A172 (cell line): ENCODE data around the gene HMCN2. TPM values are rescaled to one million over a fixed set of nuclear protein-coding genes. Genes with fewer than 3 reads are reported as not detected.
A peak's percentile ranks its signal among the peaks of the same experiment; 100 is the strongest.

Experiments used
- DNase-seq: peaks from one replicate; pipeline ENCODE4 v3.0.0-alpha.2; 2015; ENCODE audit warnings: low spot score
- total RNA-seq: library from RNA; depleted of rRNA; stranded (reverse); fragments of >200 nt; shearing (Covaris generic); gene quantifications from 2 replicates; pipeline ENCODE4 v1.2.3, GENCODE V29; 2014

The HMCN2 gene
- total RNA-seq, 1 experiment from 2014 or later: 0.02 TPM

DNA sequence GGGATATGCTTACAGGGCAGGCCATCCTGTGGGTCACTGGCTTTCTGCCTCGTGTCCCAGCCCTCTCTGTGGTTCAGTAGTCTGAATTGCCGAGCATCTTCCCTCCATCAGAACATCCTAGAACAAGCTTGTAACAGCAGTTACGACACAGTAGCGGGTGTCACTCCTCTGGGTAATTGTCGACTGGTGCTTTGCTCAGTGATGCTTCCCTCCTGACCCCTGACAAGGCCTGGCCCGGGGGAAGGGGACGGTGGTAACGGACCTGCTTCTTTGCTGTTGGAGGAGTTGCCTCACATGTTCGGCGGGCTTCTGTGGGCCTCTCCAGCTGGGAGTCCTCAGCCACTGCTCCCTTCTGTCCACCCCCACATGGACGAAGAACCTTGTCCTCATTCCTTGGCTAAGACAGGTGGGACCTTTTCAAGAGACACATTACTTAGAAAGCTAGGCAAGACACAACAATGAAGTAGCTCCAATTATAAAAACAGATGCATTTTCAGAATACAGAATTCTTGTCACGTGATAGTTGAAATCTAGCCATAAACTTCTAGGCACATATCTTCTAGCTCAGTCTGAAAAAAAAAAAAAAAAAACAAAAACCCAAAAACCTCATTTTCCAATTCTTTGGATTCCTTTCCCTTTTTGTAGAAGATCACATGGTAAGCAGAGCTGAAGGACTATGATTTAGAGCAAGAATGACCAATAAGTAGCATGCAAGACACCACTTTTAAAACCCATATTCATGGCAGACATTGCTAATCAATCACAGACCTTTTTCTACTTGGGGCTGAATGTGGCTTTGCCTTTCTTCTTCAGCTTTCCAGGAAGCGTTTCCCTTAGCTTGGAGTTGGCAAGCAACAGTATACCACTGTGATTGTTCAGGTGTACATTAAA is 25.0 kb downstream of the HMCN2 start:
- DNase-seq: no peak

DNA sequence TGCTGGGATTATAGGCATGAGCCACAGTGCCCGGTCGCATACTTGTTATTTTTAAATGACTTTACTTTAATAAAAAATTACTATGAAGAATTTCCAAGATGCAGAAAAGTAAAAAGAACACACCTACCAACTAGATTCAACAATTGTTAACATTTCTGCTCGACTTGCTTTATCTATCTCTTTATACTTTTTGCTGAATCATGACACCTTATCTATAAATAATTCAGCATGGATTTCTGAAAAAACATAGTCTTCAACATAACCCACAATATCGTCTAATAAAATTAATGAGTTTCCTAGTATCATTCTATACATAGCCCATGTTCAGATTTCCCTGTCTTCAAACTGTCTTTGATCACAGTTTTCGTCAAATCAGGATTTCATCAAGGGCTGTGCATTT is 25.9 kb downstream of the HMCN2 start:
- no peak for DNase-seq

DNA sequence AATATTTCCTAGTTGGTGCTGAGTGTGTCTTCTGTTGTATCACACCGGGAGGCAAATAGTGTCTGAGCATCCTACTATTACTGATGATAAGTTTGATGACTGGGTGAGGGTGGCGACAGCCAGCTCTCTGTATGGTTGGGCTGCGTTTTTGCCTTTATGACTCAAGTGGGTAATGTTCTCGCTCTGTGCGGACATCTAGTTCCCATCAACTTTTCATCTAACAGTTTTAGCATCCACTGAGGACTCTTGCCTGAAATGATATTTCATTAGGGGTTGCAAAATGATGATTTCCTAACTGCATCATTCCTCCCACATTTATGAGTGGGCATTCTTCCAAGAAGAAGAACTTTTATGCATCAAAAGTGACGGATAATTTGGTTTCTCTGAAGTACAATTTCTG is 26.5 kb downstream of the HMCN2 start:
- DNase-seq: no peak

DNA sequence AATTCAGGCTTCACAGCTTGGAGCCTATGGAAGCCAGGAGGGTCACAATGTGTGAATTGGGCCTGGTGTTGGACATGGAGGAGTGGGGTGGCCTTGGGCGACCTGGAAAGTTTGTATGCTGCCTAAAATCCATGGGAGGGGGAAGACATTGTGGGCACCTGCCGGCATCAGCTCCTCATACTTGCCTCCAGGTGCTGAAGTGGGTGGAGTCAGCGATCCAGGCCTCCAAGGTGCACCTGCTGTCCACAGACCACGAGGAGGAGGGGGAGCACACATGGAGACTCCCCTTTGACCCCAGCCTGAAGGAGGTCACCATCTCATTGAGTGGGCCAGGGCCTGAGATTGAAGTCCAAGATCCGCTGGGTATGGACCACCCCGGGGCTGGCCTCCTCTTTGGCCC is 29.1 kb downstream of the HMCN2 start:
- no peak for DNase-seq

DNA sequence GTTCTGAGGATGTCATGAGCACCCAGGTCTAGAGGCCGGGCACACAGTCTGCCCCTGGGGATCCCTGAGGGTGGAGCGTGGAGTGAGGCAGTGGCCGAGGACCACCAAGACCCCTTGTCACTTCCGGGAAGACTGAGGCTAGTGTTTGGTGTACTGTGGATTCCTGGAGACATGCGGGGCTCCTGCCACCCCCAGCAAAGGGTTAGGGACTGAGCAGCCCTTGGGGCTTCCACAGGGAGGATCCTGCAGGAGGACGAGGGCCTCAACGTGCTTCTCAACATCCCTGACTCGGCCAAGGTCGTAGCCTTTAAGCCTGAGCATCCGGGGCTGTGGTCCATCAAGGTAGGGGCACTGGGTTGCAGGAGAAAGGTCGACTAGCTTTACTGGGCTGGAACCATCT is 29.9 kb downstream of the HMCN2 start:
- no peak for DNase-seq

DNA sequence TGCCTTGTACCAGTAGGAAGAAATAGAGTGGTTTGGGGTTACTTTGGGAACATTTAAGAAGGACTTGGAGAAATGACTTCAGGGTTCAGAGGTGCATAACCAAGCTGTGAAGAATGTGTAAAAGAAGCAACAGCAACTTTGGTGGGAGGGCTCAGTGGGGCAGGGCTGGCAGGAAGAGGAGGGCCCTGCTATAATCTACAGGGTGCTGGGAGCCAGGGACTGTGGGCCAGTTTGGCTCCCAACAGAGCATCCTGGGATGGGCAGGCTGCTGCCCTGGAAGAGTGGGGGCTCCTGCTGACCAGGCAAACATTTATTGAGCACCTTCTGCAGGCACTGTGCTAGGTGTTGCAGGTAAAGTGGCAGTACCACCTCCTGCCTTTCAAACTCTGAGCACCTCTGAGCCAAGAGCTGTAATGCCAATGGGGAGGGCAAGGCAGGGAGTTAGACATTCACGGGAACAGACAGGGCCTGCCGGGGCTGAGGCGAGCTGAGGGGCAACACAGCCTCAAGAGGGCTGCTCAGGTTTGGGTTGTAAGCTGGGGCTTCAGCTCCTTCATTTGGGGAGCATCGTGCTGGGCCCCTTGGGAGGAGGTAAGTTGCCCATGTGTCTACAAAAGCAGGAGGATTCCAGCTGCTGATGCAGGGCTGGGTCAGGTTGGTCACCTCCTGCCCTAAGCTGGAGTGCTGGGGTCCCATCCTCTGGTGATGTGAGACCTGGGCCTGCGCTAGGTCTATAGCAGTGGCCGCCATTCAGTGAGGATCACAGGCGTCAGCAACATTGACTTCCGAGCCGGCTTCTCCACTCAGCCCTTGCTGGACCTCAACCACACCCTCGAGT is 30.6 kb downstream of the HMCN2 start:
- no peak for DNase-seq

DNA sequence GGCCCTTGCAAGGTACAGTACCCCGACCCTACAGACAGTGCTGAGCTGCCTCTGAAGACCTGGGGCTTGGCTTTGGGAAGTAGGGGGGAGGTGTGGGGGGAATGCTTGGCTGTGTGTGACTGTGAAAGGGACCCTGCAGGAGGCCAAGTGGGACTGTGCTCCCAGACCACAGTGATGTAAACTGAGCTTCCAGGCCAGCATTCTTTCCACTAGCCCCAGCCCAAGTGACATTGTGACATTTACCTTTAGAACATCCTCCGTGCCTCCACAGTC is 31.2 kb downstream of the HMCN2 start:
- no peak for DNase-seq

DNA sequence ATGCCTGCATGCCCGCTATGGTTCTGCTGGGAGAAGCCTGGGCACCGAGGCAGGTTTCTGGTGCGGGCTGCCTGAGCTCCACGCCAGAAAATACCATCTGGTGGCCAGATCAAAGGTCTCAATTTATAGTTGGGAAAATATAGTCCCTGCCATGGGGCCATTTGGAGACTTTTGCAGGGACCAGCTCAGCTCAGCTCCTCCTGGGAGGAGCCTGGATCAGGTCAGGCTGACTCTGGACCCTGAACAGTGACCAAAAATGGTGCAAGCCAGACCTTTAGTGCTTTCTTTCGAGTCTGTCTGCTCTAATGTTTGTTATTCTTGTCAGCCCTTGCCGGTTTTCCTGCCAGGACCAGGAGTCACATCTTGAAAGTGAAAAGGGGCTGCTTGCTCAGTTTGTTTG is 31.8 kb downstream of the HMCN2 start:
- no peak for DNase-seq

DNA sequence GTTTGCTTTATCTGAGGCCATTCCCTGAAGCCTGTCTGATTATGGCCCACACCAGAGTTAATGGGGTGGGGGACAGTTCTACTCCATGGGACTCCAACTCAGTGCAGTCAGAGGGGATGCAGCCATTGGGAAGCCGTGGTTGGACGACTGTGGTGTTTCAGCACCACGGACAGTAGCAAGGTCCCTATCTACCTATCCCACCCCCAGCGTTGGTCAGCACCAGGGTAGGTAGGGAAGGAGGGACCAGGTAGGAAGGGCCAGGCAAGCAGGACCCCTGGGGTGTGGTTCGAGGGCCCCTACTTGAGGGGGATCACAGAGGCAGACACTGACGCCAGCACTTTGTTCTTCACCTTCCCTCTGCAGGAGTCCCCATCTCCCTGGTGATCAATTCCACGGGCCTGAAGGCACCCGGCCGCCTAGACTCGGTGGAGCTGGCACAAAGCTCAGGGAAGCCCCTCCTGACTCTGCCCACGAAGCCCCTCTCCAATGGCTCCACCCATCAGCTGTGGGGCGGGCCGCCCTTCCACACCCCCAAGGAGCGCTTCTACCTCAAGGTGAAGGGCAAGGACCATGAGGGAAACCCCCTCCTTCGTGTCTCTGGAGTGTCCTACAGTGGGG is 33.2 kb downstream of the HMCN2 start:
- DNase-seq: no peak

DNA sequence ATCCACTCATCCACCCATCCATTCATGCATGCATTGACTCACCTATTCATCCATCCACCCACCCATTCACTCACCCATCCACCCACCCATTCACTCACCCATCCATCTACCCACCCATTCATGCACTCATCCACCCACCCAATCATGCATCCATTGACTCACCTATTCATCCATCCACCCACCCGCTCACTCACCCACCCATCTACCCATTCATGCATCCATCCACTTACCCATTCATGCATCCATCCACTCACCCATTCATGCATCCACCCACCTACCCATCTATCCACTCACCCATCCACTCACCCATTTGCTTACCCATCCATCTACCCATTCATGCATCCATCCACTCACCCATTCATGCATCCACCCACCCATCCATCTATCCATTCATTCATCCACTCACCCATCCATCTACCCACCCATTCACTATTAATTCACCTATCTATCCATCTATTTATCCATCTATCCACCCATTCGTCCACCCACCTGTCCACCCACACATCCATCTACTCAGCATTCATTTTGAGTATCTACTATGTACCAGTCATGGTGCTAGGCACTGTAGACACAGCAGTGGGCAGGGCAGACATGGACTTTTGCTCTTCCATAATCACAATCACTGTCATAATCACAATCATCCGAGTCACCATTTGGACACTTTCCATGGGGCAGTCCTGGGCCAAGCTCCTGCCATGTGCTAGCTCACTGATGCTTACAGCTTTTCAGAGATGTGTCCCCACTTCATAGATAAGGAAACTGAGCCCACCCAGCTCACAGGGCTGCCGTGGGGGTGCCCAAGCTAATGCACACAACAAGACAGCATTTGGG is 34.4 kb downstream of the HMCN2 start:
- no peak for DNase-seq

DNA sequence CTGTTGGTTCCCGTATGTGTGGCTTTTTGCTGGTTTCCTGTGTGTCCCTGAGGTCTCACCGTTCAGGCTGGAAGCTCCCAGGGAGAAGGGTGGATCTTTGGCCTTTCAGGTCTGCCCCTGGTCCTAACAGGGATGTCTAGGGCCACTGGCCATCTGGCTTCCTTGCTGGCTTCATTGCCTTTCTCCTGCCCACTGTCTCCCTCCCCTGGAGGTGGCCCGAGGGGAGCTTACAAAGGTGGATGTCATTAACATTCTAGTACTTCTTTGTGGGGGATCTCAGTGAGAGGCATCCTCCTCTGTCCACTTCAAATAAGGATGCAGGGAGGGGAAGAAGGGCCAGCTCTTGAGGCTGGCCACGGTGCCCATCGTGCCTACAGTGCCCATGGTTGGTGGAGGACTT is 35.2 kb downstream of the HMCN2 start:
- DNase-seq: no peak

DNA sequence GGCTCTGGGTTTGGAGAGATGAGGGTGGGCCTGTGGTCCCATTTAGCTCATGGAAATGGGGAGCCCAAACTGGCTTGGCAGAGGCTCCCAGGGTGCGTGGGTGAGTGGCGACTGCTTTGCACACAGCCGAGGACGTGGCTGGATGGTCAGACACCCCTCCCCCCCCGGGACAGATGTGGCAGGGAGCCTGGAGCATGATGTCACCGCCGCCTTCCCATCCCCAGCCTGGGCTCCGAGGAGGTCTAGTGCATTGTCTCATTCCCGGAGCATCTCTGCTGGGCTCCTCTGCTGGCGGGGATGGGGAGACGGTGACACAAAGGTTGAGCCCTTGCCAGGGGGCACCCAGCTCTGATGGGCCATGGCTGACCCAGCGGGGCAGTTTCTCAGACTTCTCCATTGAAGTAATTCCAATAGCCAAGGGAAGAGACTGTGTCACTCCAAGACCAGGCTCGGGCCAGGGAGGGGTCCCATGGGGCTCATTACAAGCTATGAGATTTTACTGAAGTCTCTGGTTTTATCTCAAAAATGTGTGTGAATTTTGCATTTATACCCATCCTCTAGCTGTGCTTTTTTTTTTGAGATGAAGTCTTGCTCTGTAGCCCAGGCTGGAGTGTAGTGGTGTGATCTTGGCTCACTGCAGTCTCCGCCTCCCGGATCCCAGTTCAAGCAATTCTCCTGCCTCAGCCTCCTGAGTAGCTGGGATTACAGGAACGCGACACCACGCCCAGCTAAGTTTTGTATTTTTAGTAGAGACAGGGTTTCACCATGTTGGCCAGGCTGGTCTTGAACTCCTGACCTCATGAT is 36.1 kb downstream of the HMCN2 start:
- DNase-seq: peak; percentile 6

DNA sequence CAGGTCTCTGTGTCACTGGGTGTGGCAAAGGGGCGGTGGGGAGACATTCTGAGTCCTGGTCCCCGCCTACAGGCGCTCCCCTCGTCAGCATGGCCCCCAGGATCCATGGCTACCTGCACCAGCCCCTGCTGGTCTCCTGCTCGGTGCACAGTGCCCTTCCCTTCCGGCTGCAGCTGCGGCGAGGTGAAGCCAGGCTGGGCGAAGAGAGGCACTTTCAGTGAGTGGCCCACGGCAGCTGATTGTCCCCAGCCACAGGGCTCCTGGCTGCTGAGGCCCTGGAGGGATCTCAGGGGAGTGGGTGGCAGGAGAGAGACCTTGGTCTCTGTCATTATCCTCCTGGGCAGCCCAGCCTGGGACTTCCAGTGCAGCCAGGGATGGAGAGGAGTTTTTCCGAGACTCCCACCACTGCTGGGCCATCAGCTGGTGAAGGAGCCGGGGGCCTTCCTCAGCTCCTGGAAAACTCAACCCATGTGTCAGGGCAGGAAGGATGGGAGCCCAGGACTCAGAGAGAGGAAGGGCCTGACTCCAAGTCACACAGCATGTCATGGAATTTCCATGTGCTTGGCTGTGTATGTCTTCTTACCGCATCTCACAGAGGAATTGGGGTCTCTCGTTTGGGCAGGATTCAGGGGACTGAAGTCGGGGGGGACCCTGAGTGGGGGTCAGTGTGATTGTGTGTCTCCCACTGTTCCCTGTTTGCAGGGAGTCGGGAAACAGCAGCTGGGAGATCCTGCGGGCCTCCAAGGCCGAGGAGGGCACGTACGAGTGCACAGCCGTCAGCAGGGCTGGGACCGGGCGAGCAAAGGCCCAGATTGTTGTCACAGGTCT is 37.4 kb downstream of the HMCN2 start:
- DNase-seq: no peak

DNA sequence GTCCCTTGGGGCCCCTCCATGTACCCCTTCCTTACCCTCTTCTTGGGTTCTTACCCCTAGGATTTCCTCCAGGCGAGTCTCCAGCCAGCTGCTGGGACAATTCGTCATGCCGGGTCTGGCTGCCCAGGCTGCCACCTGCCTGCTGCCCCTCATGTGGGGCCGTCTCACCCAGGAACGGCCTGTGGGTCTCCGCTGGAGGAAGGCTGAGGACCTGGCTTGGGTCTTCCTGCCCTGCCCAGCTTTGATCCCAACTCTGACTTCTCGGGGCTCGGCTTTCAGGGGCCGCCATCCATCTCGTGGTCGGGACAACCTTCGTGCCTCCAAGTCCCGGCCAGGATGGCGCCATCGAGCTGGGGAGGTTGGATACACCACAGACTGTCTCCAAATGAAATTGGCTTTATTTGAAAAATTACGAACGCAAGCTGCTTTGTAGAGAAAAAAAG is 38.1 kb downstream of the HMCN2 start:
- DNase-seq: no peak

DNA sequence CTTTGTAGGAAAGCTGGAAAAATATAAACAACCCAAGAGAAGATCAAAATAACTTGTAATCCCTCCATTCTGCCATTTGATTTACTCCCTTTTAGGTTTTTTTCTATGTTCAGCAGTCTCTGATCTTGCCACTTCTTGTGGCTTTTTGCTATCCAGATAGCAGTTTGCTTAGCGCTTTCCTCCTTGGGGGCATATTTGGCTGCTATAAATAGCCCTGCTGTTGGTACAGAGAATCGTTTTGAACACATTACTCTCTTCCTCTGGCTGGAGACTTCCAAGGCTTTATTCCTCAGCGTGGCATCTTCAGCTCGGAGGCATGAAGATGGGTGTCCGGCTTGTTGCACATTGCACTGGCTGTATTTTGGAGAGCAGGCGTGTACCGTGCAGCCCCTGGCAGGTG is 38.6 kb downstream of the HMCN2 start:
- no peak for DNase-seq

DNA sequence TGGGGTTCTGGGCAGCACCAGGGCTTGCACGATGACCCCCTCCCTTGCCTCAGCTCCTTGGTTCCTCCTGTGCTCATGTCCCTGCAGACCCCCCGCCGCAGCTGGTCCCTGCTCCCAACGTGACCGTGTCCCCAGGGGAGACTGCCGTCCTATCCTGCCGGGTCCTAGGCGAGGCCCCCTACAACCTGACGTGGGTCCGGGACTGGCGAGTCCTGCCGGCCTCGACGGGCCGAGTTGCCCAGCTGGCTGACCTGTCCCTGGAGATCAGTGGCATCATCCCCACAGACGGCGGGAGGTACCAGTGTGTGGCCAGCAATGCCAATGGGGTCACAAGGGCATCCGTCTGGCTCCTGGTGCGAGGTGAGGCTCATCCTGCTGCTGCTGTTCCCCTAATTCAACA is 39.1 kb downstream of the HMCN2 start:
- no peak for DNase-seq

DNA sequence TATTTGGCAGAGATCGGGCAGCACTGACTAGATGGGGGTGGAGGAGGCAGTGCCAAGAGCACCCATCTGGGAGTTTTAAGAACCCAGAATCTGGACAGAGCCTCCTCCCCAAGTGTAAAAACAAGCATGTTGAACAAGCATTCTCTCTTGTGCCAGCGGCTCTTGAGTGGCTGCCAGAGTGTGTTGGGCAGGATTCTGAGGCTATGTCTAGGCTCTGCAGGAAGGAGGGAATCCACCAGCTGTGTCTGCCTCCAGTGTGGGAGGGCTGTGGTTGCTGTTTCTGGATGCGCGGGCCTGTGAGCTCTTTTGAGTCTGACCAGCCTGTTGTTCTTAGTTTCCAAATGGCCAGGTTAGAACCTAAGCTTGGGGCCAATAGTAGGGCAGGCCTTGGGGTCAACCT is 39.8 kb downstream of the HMCN2 start:
- no peak for DNase-seq

DNA sequence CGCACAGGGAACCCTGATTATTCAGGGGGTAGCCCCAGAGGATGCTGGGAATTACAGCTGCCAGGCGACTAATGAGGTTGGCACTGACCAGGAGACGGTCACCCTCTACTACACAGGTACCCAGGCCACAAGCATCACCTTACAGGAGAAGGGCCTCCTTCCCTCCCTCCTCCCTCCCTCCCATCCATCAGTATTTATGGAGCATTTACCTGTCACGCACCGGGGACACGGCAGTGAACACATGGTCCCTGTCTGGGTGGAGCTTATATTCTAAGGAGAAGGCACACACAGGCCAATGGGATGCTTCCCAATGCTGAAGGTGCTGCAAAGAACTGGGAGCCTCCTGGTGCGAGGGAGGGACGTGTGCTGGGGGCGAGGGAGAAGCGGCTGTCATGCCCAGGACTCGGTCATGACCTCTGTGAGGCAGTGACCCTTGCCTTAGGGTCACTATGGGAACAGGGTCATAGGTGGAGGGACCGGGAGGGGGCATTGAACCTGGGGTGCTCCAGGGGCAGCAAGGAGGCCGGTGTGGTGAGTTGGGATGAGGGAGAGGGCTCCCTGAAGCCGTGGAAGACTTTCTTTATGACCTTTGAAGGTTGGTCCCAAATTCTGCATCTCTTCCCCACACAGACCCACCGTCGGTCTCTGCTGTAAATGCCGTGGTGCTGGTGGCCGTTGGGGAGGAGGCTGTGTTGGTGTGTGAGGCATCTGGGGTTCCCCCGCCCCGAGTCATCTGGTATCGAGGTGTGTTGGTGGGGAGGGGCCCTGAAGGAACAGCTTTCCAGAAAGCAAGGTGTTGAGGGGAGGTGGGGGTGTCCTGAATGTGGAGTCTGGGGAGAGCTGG is 41.5 kb downstream of the HMCN2 start:
- no peak for DNase-seq

DNA sequence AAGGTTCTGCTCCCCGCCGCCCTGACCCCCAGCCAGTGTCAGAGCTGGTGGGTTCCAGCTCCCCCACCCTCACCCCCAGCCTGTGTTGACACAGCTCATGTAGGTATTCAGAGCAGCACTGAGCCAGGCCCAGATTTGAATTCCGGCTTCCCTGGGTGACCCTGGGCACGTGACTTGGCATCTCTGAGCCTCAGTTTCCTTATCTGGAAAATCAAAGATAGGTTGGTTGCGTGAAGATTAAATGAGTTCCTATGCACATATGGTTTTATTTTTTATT is 42.0 kb downstream of the HMCN2 start:
- no peak for DNase-seq
